ENCODE results near the gene APP.

The APP gene

DNA sequence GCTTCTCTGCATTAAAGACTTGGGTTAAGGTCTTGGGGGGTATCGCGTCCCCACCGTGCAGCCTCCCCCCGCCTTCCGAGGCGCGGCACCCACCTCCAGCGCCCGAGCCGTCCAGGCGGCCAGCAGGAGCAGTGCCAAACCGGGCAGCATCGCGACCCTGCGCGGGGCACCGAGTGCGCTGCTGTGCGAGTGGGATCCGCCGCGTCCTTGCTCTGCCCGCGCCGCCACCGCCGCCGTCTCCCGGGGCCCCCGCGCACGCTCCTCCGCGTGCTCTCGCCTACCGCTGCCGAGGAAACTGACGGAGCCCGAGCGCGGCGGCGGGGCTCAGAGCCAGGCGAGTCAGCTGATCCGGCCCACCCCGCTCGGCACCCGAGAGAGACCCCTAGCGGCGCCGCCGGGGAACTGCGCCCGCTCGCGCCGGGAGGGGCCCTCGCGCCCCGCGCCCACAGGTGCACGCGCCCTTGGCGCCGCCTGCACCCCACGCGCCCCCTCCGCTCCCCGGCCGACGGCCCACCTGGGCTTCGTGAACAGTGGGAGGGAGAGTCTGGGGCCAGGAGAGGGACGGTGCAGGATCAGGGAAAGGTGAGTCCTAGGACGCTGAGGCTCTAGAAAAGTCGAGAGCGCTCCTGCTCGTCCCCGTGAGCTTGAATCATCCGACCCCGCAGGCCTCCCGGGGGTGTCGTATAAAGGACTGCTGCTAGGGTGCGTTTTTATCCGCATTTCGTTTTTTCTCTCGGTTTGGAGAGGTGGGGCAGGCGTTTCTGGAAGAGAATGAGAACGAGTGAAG lies at the start of gene APP:
APP (minus strand) TSS at position 300 of the 787 bp plus-strand sequence; CDS start at position 150, 150 bp downstream.
- in situ Hi-C loops (cut with MboI; ENCODE audit: low sequenced_read_pairs): loop anchor here (25.0 kb wide), 1 partner anchor 558 kb away; the partner anchor contains the start of gene MRPL39

GRCh38 chr21:26212220-26212619 lies 41.6 kb upstream of the APP start:
- in situ Hi-C loops (cut with MboI; ENCODE audit: low sequenced_read_pairs): no loop called here

DNA sequence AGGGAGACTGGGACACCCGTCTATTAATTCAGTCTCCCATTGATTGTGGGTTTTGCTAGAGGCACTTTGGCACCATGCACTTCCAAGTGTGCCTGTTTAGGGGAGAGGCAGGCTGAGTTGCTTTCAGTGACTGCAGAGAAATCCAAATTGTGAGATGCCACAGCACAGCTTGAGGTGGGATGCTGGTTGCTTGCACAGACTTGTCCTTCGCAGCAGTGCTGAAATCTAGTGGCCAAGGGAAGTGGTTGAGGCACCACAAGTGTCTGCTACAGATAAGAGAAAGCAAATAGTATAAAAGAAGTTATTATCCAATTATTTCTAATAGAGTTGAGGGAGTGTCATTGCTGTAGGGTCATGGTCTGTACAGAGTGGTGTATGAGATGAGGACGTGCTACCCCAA lies 40.0 kb upstream of the APP start:
- in situ Hi-C loops (cut with MboI; ENCODE audit: low sequenced_read_pairs): no loop called here

GRCh38 chr21:26207021-26207420 lies 36.5 kb upstream of the APP start:
- in situ Hi-C loops (cut with MboI; ENCODE audit: low sequenced_read_pairs): no loop called here

DNA sequence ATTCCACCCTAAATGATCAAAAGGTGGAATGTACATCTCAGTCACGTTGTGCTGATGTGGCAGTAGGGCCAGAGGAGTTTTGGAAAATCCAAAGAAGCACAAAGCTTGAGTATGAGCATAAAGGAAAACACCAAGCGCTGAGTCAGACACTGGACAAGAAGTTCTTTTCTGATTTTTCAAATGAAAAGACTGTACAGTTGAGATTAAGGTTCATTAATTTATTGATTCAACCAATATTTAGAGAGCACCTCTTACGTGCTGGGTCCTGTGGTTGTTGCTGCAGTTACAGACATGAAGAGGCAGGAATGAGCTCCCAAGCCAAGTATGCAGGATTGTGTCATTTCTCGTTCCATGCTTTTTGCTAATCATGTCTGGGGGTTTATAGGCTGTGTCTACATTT lies 28.9 kb upstream of the APP start:
- in situ Hi-C loops (cut with MboI; ENCODE audit: low sequenced_read_pairs): no loop called here

GRCh38 chr21:26195708-26196107 lies 25.1 kb upstream of the APP start:
- in situ Hi-C loops (cut with MboI; ENCODE audit: low sequenced_read_pairs): no loop called here

DNA sequence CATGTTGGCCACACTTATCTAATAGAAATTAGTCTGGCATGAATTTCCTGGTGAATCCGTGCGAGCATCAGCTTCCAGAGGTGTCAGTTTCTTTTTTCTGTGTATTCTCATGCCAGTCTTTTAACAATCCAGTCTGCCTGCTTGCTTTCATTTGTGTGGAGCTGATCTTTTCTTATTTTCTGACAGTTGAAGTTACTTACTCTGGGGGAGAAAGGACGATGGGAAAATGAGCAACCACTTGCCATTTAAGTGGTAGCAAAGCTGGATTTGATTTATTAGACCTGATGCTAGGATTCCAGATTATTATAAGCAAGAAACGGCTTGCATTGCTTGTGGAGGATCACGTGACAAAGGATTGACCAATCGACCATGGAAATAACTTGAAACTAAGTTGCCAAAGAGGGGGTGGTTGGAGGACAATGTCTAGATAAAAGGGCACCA lies 24.3 kb upstream of the APP start:
- in situ Hi-C loops (cut with MboI; ENCODE audit: low sequenced_read_pairs): no loop called here

GRCh38 chr21:26194326-26194725 lies 23.8 kb upstream of the APP start:
- in situ Hi-C loops (cut with MboI; ENCODE audit: low sequenced_read_pairs): no loop called here

DNA sequence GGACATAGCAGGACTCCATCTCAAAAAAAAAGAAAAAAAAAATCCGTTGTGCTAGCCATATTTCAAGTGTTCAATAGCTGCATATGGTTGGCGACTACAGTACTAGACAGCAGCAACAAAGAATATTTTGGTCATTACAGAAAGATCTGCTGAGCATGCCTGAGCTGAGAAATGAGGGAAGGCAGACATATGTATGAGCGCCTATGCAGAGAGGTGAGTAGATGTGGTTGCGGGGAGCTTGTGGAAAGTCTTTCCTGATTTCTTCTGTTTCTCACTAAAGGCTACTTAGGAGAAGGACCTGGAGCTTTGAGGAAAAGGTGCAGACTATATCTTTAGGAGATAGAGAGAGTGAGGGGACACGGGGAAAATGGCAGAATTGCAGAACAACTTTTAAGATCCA lies 21.0 kb upstream of the APP start:
- in situ Hi-C loops (cut with MboI; ENCODE audit: low sequenced_read_pairs): no loop called here

DNA sequence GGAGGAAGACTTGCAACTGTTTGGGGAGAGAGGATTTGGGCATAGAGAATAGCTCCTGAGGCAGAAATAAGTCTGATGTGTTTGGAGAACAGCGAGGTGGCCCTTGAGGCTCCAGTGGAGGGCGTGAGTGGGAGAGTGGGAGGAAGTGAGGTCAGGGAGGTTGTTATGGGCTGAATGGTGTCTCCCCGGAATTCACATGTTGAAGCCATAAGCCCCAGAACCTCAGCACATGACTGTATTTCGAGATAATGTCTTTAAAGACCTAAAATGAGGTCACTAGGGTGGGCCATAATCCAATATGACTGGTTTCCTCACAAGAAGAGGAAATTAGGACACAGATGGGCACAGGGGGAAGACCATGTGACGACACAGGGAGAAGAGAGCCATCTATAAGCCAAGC lies 17.9 kb upstream of the APP start:
- in situ Hi-C loops (cut with MboI; ENCODE audit: low sequenced_read_pairs): no loop called here

DNA sequence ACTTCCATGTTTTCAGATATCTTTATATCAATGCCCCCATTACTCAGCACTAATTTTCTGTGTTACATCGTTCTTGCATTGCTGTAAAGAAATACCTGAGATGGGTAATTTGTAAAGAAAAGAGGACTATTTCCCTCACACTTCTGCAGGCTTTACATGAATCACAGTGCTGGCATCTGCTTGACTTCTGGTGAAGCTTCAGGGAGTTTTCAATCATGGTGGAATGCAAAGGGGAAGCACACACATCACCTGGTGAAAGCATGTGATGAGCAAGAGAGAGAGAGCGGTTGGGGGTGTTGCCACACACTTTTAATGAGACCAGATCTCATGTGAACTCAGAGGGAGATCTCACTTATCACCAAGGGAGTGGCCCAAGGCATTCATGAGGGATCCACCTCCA lies 14.9 kb upstream of the APP start:
- in situ Hi-C loops (cut with MboI; ENCODE audit: low sequenced_read_pairs): no loop called here

GRCh38 chr21:26185021-26185420 lies 14.5 kb upstream of the APP start:
- in situ Hi-C loops (cut with MboI; ENCODE audit: low sequenced_read_pairs): no loop called here

DNA sequence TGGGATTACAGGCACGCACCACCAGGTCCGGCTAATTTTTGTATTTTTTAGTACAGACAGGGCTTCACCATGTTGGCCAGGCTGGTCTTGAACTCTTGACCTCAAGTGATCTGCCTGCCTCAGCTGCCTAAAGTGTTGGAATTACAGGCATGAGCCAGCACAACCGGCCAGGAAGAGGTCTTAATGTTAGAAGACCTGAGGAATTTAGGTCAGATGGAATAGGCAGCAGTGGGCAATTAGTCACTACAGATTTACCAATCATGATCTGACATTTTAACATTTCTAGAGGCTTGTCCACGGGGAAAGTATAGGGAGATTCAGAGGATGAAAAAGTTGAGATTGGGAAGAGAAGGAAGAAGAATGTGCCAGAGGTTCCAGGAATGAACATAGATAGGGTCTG lies 8.9 kb upstream of the APP start:
- in situ Hi-C loops (cut with MboI; ENCODE audit: low sequenced_read_pairs): no loop called here

DNA sequence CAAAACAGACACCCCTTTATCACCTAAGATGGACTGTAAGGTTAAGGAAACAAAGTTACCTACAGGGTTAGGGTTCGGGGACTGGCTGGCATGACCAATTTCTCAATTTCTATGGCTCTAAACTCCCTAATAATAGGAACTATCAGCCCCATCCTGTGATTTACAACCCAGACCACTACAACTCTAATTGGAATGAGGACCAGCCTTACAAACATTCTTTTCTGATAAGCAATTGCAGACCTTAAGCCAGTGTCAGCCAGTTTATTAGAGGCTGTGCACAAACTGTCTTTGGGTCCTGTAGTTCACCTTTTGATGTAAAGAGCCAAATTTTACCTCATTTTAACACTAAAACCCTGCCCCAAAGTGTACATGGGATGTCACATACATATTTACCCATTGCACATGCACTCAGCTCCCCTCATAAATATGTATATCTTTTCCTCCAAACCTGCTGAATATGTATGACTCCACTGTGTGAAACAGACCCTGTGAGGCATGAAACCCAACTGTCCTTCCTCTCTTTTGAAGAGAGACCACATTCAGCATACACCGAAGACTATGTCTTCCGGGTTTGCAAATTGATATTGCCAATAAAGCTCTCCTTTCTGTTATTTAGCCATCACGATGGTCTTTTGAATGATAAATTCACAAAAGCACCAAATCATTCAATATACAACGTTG lies 7.3 kb upstream of the APP start:
- in situ Hi-C loops (cut with MboI; ENCODE audit: low sequenced_read_pairs): no loop called here

- in situ Hi-C loops (cut with MboI; ENCODE audit: low sequenced_read_pairs): no loop called here
Measured at GRCh38 chr21:26177187-26177586, 6.6 kb upstream of the APP start.

GRCh38 chr21:26171258-26172100 lies 909 bp upstream of the APP start:
- in situ Hi-C loops (cut with MboI; ENCODE audit: low sequenced_read_pairs): loop anchor here (25.0 kb wide), 1 partner anchor 559 kb away; the partner anchor contains the start of gene MRPL39

DNA sequence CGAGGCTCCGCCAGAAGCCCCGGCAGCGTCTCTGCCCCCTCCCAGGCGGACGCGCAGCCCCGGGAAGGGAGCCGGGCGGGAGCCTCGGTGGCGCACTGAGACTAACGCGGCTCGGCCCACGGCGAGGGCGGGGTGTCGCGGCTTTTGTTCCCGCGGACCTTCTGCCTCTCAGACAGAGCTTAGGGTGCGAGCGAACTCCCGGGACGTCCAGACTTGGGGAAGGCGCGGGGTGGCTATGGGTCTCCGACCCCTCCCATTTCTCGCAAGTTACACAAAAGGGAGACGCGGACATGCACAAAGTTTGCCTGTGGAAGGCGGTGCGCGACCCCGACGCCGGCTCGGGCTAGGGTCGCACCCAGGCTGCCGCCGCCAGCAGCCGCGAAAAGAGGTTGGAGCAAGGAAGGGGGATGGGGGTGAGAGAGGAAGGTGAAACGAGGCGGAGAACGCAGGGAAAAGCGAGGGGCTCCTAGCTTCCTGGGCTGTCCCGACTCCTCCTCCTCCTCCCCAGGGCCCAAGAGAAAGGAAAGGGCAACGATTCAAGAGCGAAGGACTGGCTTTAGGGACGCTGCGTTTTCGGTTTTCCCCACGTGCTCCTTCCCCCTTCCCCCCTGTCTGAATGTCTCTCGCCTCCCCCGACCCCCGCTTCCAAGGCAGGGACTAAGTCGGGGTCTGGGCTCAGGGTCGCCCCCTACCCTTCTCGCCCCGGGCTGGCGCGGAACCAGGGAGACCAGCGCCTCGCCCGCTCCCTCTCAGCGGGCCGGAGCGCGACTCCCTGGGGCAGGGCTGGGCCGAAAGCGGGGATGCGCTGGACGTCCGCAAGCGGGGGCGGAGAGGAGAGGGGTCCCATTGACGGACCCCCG lies 729 bp downstream of the APP start:
- in situ Hi-C loops (cut with MboI; ENCODE audit: low sequenced_read_pairs): loop anchor here (25.0 kb wide), 1 partner anchor 558 kb away; the partner anchor contains the start of gene MRPL39

GRCh38 chr21:26169061-26169610 lies 1.4 kb downstream of the APP start:
- in situ Hi-C loops (cut with MboI; ENCODE audit: low sequenced_read_pairs): loop anchor here (25.0 kb wide), 1 partner anchor 557 kb away; the partner anchor contains the start of gene MRPL39

DNA sequence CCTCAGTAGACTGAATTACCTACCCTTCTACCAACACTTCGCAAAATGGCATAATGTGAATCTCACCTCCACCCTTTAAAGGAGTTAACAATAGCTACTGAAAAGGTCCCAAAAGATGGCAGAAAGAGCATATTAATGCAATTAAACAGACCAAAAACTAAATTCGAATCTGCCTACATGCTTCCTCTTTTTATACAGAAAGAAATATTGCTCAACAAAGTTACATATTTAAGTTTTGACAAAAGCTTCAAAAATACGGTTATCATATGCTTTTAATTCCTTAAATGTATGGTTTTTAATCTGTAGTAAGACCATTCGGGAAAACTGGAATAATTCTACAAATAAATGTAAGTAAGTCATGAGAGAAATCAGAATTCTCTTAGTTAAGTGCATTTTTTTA lies 2.2 kb downstream of the APP start:
- in situ Hi-C loops (cut with MboI; ENCODE audit: low sequenced_read_pairs): loop anchor here (25.0 kb wide), 1 partner anchor 556 kb away; the partner anchor contains the start of gene MRPL39

DNA sequence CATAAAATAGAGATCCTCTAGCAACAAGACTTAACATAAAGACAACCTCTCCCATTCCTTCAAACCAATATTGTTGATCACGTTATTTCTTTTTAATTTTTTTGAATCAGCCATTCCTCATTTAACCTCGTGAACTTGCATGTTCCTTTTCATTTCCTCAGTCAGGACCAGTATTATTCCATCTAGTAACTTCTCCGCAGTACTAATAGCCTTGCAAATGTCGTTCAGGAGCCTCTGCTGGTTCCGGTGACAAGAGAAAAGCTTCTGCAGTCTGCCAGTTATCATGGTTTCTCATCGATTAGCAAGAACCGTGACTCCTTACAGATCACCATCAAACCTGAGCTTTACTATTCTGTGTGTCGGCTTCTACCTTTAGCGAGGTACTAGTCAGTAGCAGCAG lies 3.0 kb downstream of the APP start:
- in situ Hi-C loops (cut with MboI; ENCODE audit: low sequenced_read_pairs): loop anchor here (25.0 kb wide), 1 partner anchor 555 kb away; the partner anchor contains the start of gene MRPL39

Data from HL-60/S4 treated with retinoic acid at 250 ng/mL for 4 days and 3 days (cell line).